Smooth muscle cell (in vitro differentiated cells): Measurements from ENCODE around the gene TMEM132E. TPM values are rescaled to one million over a fixed set of nuclear protein-coding genes. Genes with fewer than 3 reads are reported as not detected.

Experiments used
- DNase-seq: peaks from one replicate; lab custom pipeline; 2025; ENCODE audit not compliant: unreplicated experiment; lab: John Stamatoyannopoulos, UW
- H2AFZ ChIP-seq: fragments of 200-600 bp; sonication (generic); 2 replicates; pipeline ENCODE4 v1.6.0; 2016; ENCODE audit warnings: antibody characterized with exemption, low read depth, mild to moderate bottlenecking
- H3F3A ChIP-seq: fragments of 200-600 bp; sonication (generic); 2 replicates; pipeline ENCODE4 v1.6.0; 2017; ENCODE audit warnings: antibody characterized with exemption, low read depth
- H3K27ac ChIP-seq: fragments of 200-600 bp; sonication (generic); 2 replicates; pipeline ENCODE4 v1.5.1; 2016; ENCODE audit warnings: low read depth, mild to moderate bottlenecking
- H3K27me3 ChIP-seq: fragments of 200-600 bp; sonication (generic); 2 replicates; pipeline ENCODE4 v1.6.1; 2016; ENCODE audit warnings: low read depth, mild to moderate bottlenecking
- H3K36me3 ChIP-seq: fragments of 200-600 bp; sonication (generic); 2 replicates; pipeline ENCODE4 v1.5.1; 2016; ENCODE audit warnings: low read depth
- H3K4me1 ChIP-seq: fragments of 200-600 bp; sonication (generic); 2 replicates; pipeline ENCODE4 v1.5.1; 2016; ENCODE audit warnings: low read depth
- H3K4me2 ChIP-seq: fragments of 200-600 bp; sonication (generic); 2 replicates; pipeline ENCODE4 v1.6.0; 2016; ENCODE audit warnings: mild to moderate bottlenecking
- H3K4me3 ChIP-seq: fragments of 200-600 bp; sonication (generic); 2 replicates; pipeline ENCODE4 v1.5.1; 2016; ENCODE audit warnings: mild to moderate bottlenecking
- H3K79me2 ChIP-seq: fragments of 200-600 bp; sonication (generic); 2 replicates; pipeline ENCODE4 v1.6.0; 2016; ENCODE audit warnings: low read depth, mild to moderate bottlenecking
- H3K9ac ChIP-seq: fragments of 200-600 bp; sonication (generic); 2 replicates; pipeline ENCODE4 v1.6.0; 2016; ENCODE audit warnings: low read depth
- H3K9me3 ChIP-seq: fragments of 200-600 bp; sonication (generic); replicated peaks from 2 replicates; pipeline ENCODE4 v1.5.1; 2016; ENCODE audit warnings: low read depth
- H4K20me1 ChIP-seq: fragments of 200-600 bp; sonication (generic); 2 replicates; pipeline ENCODE4 v1.6.0; 2016; ENCODE audit warnings: low read depth
- CTCF ChIP-seq: fragments of 200-600 bp; sonication (generic); IDR thresholded peaks from 2 replicates; pipeline ENCODE4 v1.5.1; 2017; ENCODE audit warnings: borderline replicate concordance, mild to moderate bottlenecking, antibody characterized with exemption; ENCODE audit not compliant: insufficient read depth, poor library complexity, severe bottlenecking
- WGBS: methylation state at CpG from one replicate; pipeline ENCODE4 v1.1.7; 2016; ENCODE audit warnings: low lambda C conversion rate; 5-methylcytosine and 5-hydroxymethylcytosine counted together
- polyA plus RNA-seq: library from polyadenylated mRNA; unstranded; fragments of >200 nt; fragmentation: Nextera tagmentation; extraction: Ambion mirVana; gene quantifications from 2 replicates; pipeline ENCODE4 v1.2.1, GENCODE V29; 2016
- total RNA-seq: library from RNA; depleted of rRNA; stranded (reverse); fragments of >200 nt; gene quantifications from 2 replicates; pipeline ENCODE4 v1.2.3, GENCODE V29; 2014

Gene TMEM132E
- total and polyA plus RNA-seq, 2 experiments from 2014 or later, result 0.13 to 0.17 TPM

GRCh38 chr17:34622862-34623623, 43.7 kb downstream of the TMEM132E start:
- Histone ChIP-seq H3K4me3 (no peak overlapping the region), H3F3A (no peaks in the 10 kb centered on the region), H3K36me3 (no peaks in the 10 kb centered on the region), H3K27ac (no peak overlapping the region), H3K4me2 (no peak overlapping the region), H3K9me3 (no peaks in the 10 kb centered on the region), H3K4me1 (peaks cover 6% of the 10 kb centered on the region), H3K9ac (no peak overlapping the region), H3K27me3 (peaks cover 22% of the 10 kb centered on the region), H3K79me2 (no peaks in the 10 kb centered on the region), H4K20me1 (no peaks in the 10 kb centered on the region), H2AFZ (no peak overlapping the region)
- no peak for TF ChIP-seq CTCF
- DNase-seq, result no peak
- 97% methylated on average over 10 of the region's 10 CpGs for WGBS

GRCh38 chr17:34623856-34624766, 44.7 kb downstream of the TMEM132E start:
- Histone ChIP-seq H3K27me3 (peaks cover 27% of the 10 kb centered on the region), H3K27ac (no peak overlapping the region), H2AFZ (no peak overlapping the region), H3K79me2 (no peaks in the 10 kb centered on the region), H3F3A (no peaks in the 10 kb centered on the region), H3K36me3 (no peaks in the 10 kb centered on the region), H4K20me1 (no peaks in the 10 kb centered on the region), H3K4me2 (no peak overlapping the region), H3K9ac (no peak overlapping the region), H3K4me1 (peaks cover 6% of the 10 kb centered on the region), H3K4me3 (no peak overlapping the region), H3K9me3 (no peaks in the 10 kb centered on the region)
- TF ChIP-seq CTCF, result no peak
- WGBS, result 71% methylated on average over 12 of the region's 12 CpGs
- DNase-seq, result no peak

DNA sequence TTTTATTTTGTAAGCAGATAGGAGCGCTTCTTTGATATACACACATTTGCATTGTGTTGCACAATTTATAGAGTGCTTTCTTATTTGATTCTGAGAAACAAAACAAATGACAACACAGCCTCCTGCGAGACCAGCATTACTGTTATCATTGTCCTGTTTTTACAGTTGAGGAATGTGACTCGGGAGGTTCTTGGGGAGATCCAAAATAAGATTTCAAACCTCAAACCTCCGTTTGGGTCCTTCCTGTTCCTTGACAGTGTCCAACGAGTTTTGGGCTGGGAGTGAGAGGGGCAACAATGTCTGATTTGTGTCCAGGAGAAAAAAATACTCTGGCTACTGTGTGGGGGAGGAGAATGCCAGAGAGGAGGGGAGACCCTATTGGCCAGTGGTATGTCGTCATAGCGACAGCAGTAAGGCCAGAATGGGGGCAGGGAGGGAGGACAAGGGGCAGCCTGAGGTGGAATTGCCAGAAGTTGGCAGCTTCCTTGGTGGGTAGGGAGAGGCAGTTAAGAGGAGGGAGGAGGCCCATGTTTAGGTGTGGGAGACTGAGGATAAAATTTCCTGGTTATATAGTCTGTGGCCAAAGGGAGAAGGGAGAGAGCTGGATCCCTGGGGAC, 45.5 kb downstream of the TMEM132E start:
- no peak for TF ChIP-seq CTCF
- DNase-seq, result no peak

More for the DNA sequence above, 45.5 kb downstream of the TMEM132E start:
- Histone ChIP-seq H3K36me3 (no peaks in the 10 kb centered on the region), H3K79me2 (no peaks in the 10 kb centered on the region), H3K27ac (no peak overlapping the region), H3K9me3 (no peaks in the 10 kb centered on the region), H3K4me1 (peaks cover 6% of the 10 kb centered on the region), H3K27me3 (peaks cover 27% of the 10 kb centered on the region), H3K4me3 (no peak overlapping the region), H3K4me2 (no peak overlapping the region), H4K20me1 (no peaks in the 10 kb centered on the region), H3K9ac (no peak overlapping the region), H3F3A (no peaks in the 10 kb centered on the region), H2AFZ (no peak overlapping the region)
- 45% methylated on average over 7 of the region's 7 CpGs for WGBS
